ENCODE measurements around the gene LIMCH1. TPM values are rescaled to one million over a fixed set of nuclear protein-coding genes. Genes with fewer than 3 reads are reported as not detected.

LIMCH1 gene
- total and polyA plus RNA-seq, 2 of the 8 experiments (the other 6 are each of a cell fraction or from before 2014, with no cell fraction given) = 2.7 to 3.0 TPM

DNA sequence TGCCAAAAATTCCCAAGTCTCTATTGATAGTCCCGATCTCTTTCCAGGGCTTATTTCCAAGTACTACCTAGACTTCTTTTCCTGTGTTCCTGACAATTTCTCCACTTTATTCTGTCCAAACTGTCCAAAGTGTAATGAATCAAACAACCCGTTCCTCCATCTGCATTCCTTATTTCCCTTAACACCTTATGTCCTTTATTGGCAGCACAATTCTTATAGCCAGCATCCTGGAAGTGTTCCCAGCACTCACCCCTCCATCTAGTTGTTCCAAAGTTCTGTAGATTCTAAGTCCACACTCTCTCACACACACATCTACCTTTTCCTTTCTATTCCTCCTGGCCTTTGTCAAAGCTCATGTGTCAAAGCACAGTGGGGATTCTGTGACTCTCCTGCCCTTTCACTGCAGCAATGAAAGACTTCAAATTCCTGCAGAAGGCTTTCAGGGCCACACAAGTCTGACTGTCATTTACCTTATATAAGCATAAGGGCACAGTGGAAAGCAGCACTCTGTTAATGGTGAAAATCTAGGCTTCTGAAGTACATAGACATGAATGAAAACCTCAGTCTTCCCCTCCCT, 22.1 kb downstream of the LIMCH1 start:
- CTCF ChIA-PET (ENCODE audit: partially characterized antibody) = interaction anchor here (0.9 to 2.9 kb wide), 5 partner anchors 10 to 199 kb away, joined by 3 to 8 read pairs (median 3); no protein-coding TSS in a partner anchor
- no peaks in the 10 kb centered on the region for H3K36me3 ChIP-seq (ENCODE audit: control insufficient read depth in 2 of 4, insufficient read depth in 4 of 4, low read length in 3 of 4)

More for the DNA sequence above, 22.1 kb downstream of the LIMCH1 start:
- no peak overlapping the region for H4K91ac ChIP-seq (replicated peaks; ENCODE audit: insufficient read length, low read length)
- H2BK15ac ChIP-seq (ENCODE audit: low read length) = no peak overlapping the region
- no peak overlapping the region for H4K5ac ChIP-seq (ENCODE audit: insufficient read length, low read depth, low read length)
- H2AK5ac ChIP-seq (ENCODE audit: low read depth, low read length) = no peak overlapping the region
- WGBS, 2 experiments (ENCODE audit: extremely low coverage in 1 of 2, insufficient coverage in 1 of 2, insufficient read length in 1 of 2, insufficient replicate concordance in 2 of 2, low coverage in 1 of 2, low lambda C conversion rate in 2 of 2, missing lambda C conversion rate in 1 of 2) = 82% methylated on average over 2 of the region's 2 CpGs; no CpG with 5 or more reads in 1 of the 2 experiments
- H3K9me3 ChIP-seq (ENCODE audit: insufficient read depth in 2 of 2, low read depth in 1 of 2, low read length in 1 of 2) = no peaks in the 10 kb centered on the region
- peaks cover 0 to 3% (median under 1%) of the 10 kb centered on the region in 4 experiments; a peak in 2 of 7 replicates for H3K4me1 ChIP-seq (replicated peaks in 1 of 4; ENCODE audit: control insufficient read depth in 3 of 4, insufficient read depth in 4 of 4, low read length in 3 of 4)
- TF ChIP-seq SRF (IDR thresholded peaks at IDR 0.05; ENCODE audit: low read depth, low read length) (no peak), SIRT6 (IDR thresholded peaks at IDR 0.05; ENCODE audit: low read length) (no peak), CBX5 (IDR thresholded peaks at IDR 0.05; ENCODE audit: low read depth, low read length) (no peak), PHF8 (conservative IDR thresholded peaks at IDR 0.05; ENCODE audit: low read depth, low read length) (no peak), EP300 (IDR thresholded peaks at IDR 0.05; ENCODE audit: borderline replicate concordance in 1 of 2, low read depth in 2 of 2, low read length in 2 of 2) (no peak), SP4 (IDR thresholded peaks at IDR 0.05; ENCODE audit: low read length) (no peak), SP1 (IDR thresholded peaks at IDR 0.05; ENCODE audit: low read depth, low read length) (no peak), CEBPB (IDR thresholded peaks at IDR 0.05; ENCODE audit: low read depth, low read length) (no peak)
- H3K18ac ChIP-seq (ENCODE audit: extremely low read depth, low read length) = no peak overlapping the region
- H3K4me3 ChIP-seq (ENCODE audit: extremely low read depth in 1 of 4, insufficient read depth in 2 of 4, low read depth in 3 of 4, low read length in 4 of 4) = no peak overlapping the region
- no peak overlapping the region for H3K4ac ChIP-seq (replicated peaks; ENCODE audit: insufficient read length, low read depth, low read length)
- no peak overlapping the region for H2BK12ac ChIP-seq (ENCODE audit: low read depth, low read length)
- H3K14ac ChIP-seq (ENCODE audit: insufficient read length) = no peak overlapping the region
- H2BK20ac ChIP-seq (ENCODE audit: low read length) = no peak overlapping the region
- H2AFZ ChIP-seq (ENCODE audit: low read length) = no peak overlapping the region
- no peak overlapping the region for H4K8ac ChIP-seq (ENCODE audit: extremely low read depth, insufficient read depth, low read length)
- no peaks in the 10 kb centered on the region for H3K27me3 ChIP-seq (replicated peaks in 1 of 4; ENCODE audit: control insufficient read depth in 3 of 4, extremely low read depth in 1 of 4, insufficient read depth in 3 of 4, low read length in 3 of 4)
- no peaks in the 10 kb centered on the region for H3K23me2 ChIP-seq (ENCODE audit: low read depth, low read length)
- no peak overlapping the region for H2BK5ac ChIP-seq (ENCODE audit: low read depth, low read length)
- no peak overlapping the region for H3K9ac ChIP-seq (replicated peaks in 1 of 4; ENCODE audit: extremely low read depth in 1 of 4, low read depth in 3 of 4, low read length in 3 of 4)
- no peak overlapping the region for H3K23ac ChIP-seq (ENCODE audit: insufficient read length)
- H3K27ac ChIP-seq (ENCODE audit: low read depth, low read length) = no peak overlapping the region
- H3K56ac ChIP-seq (replicated peaks; ENCODE audit: insufficient read length, low read depth, low read length) = no peak overlapping the region
- no peak for DNase-seq (ENCODE audit: low read depth in 1 of 2, low spot score in 2 of 2)
- H3K4me2 ChIP-seq (ENCODE audit: insufficient read depth in 1 of 2, low read depth in 2 of 2, low read length in 2 of 2) = no peak overlapping the region
- H3K79me1 ChIP-seq (ENCODE audit: low read depth, low read length) = no peaks in the 10 kb centered on the region
- H4K20me1 ChIP-seq (replicated peaks in 1 of 2; ENCODE audit: control insufficient read depth in 1 of 2, insufficient read depth in 2 of 2, low read length in 2 of 2) = no peaks in the 10 kb centered on the region
- H2BK120ac ChIP-seq (replicated peaks; ENCODE audit: low read depth, low read length) = no peak overlapping the region
- FAIRE-seq = no peak
- no peaks in the 10 kb centered on the region for H3K79me2 ChIP-seq (ENCODE audit: control insufficient read depth in 1 of 2, insufficient read depth in 2 of 2, low read length in 2 of 2)
- POLR2A ChIA-PET (ENCODE audit: partially characterized antibody) = no interaction called here
